Ascending aorta (tissue), 2 donors: ENCODE measurements around the gene SRSF8. TPM values are rescaled to one million over a fixed set of nuclear protein-coding genes. Genes with fewer than 3 reads are reported as not detected.
"Not testable (repeated sequence)": the region's sequence is repeated elsewhere in the genome, so short reads cannot be mapped to it uniquely, and the experiment has no call there.

Experiments
- DNase-seq, 2 donors: peaks; one replicate each; pipeline ENCODE4 v3.0.0-alpha.2; 2019; ENCODE audit warnings: low spot score in 2 of 2
- H3K27ac ChIP-seq, 2 donors: fragments of 200-600 bp; sonication (generic); one replicate each; pipeline ENCODE4 v1.5.1; 2016 to 2017; ENCODE audit warnings: mild to moderate bottlenecking in 1 of 2
- H3K27me3 ChIP-seq: fragments of 200-600 bp; sonication (generic); one replicate; pipeline ENCODE4 v1.5.1; 2017
- H3K36me3 ChIP-seq, 2 donors: fragments of 200-600 bp; sonication (generic); one replicate each; pipeline ENCODE4 v1.5.1; 2016
- H3K4me1 ChIP-seq, 2 donors: fragments of 200-600 bp; sonication (generic); one replicate each; pipeline ENCODE4 v1.5.1; 2016 to 2017; ENCODE audit warnings: mild to moderate bottlenecking in 1 of 2
- H3K4me3 ChIP-seq, 2 donors: fragments of 200-600 bp; sonication (generic); one replicate each; pipeline ENCODE4 v1.5.1; 2016 to 2017; ENCODE audit warnings: mild to moderate bottlenecking in 1 of 2
- H3K9me3 ChIP-seq, 2 donors: fragments of 200-600 bp; sonication (generic); one replicate each; pipeline ENCODE4 v1.5.1; 2016
- intact Hi-C: fragments of 100-400 bp; cut with DNase I; formaldehyde crosslinking; loops from one replicate; pipeline ENCODE4 v1.15.1; 2023
- total RNA-seq: library from RNA; depleted of rRNA; stranded (reverse); fragments of >200 nt; gene quantifications from one replicate; pipeline ENCODE4 v1.1.0, GENCODE V29; 2016
- TF ChIP-seq, protein P1 (sequence below), 3 experiments: fragments of 200-600 bp in 2 of 3; fragments of 450-650 bp in 1 of 3; sonication (generic) in 2 of 3; IDR thresholded peaks; one replicate each; pipeline ENCODE4 v1.5.1; 2016 to 2019; ENCODE audit warnings: antibody characterized with exemption in 3 of 3, mild to moderate bottlenecking in 1 of 3, moderate library complexity in 1 of 3

The SRSF8 gene
- total RNA-seq, 1 donor from 2014 or later: 42.0 TPM

DNA sequence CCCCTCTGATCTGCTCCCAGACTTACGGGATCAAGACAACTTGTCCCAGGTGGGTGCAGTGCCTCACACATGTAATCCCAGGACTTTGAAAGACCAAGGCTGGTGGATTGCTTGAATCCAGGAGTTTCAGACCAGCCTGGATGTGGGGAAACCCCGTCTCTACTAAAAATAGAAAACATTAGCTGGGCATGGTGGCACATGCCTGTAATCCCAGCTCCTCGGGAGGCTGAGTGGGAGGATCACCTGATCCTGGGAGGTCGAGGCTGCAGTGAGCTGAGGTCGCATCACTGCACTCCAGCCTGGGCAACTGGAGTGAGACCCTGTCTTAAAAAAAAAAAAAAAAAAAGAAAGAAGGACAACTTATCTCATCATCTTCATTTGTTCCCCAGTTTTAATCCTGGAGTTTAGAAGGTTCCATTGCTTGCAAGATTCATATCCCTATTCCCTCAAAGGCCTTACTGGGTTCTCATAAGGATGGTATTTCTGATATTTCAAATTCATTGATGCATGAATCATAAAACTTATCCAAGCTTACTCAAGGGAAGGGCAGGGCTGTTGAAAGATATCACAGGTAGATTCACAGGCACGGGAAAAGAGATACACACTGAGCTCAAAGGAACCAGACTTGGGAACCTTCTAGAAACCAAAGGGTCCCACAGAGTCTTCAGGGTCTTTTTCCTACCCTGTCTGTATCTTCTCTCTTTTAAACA lies 37.6 kb downstream of the SRSF8 start:
- DNase-seq: no peak
- H3K4me1 ChIP-seq: peaks cover 13 to 19% of the 10 kb centered on the region in 2 donors
- no peaks in the 10 kb centered on the region for H3K9me3 ChIP-seq
- no peaks in the 10 kb centered on the region for H3K27me3 ChIP-seq
- H3K27ac ChIP-seq: no peak overlapping the region
- TF ChIP-seq, protein P1, sequence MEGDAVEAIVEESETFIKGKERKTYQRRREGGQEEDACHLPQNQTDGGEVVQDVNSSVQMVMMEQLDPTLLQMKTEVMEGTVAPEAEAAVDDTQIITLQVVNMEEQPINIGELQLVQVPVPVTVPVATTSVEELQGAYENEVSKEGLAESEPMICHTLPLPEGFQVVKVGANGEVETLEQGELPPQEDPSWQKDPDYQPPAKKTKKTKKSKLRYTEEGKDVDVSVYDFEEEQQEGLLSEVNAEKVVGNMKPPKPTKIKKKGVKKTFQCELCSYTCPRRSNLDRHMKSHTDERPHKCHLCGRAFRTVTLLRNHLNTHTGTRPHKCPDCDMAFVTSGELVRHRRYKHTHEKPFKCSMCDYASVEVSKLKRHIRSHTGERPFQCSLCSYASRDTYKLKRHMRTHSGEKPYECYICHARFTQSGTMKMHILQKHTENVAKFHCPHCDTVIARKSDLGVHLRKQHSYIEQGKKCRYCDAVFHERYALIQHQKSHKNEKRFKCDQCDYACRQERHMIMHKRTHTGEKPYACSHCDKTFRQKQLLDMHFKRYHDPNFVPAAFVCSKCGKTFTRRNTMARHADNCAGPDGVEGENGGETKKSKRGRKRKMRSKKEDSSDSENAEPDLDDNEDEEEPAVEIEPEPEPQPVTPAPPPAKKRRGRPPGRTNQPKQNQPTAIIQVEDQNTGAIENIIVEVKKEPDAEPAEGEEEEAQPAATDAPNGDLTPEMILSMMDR (IDR thresholded peaks at IDR 0.05): no peak
- no peak overlapping the region for H3K4me3 ChIP-seq
- intact Hi-C loops: no loop called here
- peaks cover 0 to 4% of the 10 kb centered on the region in 2 donors for H3K36me3 ChIP-seq

DNA sequence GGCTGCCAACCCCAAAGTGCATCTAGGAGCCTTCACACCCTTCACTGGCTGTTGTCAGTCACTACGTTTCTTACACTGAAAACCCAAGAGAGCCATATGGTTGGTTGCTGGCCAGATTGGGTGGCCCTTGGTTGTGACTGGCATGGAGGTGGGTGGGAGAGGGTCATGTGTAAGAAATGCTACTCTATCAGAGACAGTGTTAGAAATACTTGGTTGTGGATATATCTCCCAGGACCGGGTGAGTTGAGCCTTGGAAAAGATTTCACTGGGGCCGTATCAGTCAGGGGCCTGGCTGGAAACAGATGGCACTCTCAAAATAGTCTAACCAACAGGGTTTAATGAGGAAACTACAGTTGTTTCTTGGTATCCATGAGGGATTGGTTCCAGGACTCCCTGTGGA lies 38.1 kb downstream of the SRSF8 start:
- no peak overlapping the region for H3K27ac ChIP-seq
- DNase-seq: no peak
- H3K4me1 ChIP-seq: peaks cover 16 to 25% of the 10 kb centered on the region in 2 donors
- H3K36me3 ChIP-seq: peaks cover 0 to 9% of the 10 kb centered on the region in 2 donors
- H3K9me3 ChIP-seq: no peaks in the 10 kb centered on the region
- TF ChIP-seq, protein P1 (IDR thresholded peaks at IDR 0.05): no peak
- H3K27me3 ChIP-seq: no peaks in the 10 kb centered on the region
- no peak overlapping the region for H3K4me3 ChIP-seq
- intact Hi-C loops: loop anchor here (5.0 kb wide), 2 partner anchors 37 to 38 kb away; partner anchors contain the start of gene SRSF8

DNA sequence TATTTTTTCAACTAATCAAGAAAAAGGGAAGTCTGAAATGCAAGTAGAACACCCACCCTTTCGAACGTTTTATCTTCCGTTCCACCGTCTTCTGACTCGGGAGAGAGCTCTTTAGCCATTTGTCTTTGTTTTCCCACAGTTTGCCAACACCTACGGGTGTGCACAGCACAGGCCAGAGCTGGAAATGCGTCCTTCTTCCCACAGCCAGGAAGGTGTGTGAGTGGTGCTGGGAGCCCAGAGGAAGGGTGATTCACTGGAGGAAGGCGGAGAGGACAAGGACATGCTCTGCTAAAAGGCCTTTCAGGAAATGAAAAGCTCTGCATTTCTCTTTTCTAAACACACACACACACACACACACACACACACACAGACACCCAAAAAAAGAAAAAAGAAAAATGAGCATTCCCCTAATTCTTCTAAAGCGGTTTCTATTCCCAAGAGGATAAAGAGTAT lies 41.5 kb downstream of the SRSF8 start:
- Histone ChIP-seq H3K4me3 (peak overlapping the region in 1 of 2 donors; percentile 17), H3K36me3 (peaks cover 0 to 12% of the 10 kb centered on the region in 2 donors), H3K9me3 (no peaks in the 10 kb centered on the region), H3K4me1 (peaks cover 17 to 26% of the 10 kb centered on the region in 2 donors), H3K27me3 (no peaks in the 10 kb centered on the region), H3K27ac (peak overlapping the region; percentile 74 to 81)
- TF ChIP-seq, protein P1 (IDR thresholded peaks at IDR 0.05): no peak
- peak; percentile 12 to 78 for DNase-seq
- intact Hi-C loops: loop anchor here (5.0 kb wide), 2 partner anchors 34 to 41 kb away; partner anchors contain the start of gene SRSF8

DNA sequence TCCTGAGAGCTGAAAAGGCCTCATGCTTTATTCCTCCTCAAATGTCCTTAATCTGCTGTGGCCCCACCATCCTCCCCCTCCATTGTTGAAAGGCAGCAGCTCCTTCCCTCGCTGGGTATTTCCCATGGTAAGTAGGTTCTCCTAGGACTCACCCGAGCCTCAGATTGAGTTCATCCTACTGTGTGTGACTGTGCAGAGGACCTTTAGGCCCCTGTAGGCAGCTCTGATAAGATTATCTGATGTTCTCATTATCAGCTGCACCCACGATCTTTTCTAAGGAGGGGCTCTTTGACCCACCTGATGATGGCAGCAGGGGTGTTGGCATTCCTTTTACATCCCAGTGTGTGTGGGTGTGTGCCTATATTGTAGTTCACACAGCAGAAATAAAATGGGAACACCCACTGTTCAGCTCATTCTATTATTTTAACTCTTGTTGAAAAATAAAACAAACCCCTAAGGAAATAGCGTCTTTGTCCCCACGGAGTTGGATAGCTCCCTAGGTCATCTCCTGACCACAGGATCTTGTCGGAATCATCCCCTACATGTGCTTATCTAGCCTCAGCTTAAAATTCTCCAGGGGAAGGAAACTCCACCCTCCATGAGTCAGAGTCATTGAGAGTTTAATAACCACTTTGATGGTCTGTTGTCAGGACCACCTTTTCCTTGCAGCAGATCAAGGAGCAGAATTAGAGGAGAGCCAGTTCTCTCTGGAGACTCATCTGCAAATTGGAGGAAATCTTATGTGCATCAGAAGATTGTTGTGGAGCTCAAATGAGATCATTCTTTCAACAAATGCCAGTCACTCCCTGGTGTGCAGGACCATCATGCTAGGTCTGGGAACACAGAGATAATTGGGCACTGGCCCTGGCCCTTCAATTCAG lies 42.2 kb downstream of the SRSF8 start:
- no peaks in the 10 kb centered on the region for H3K27me3 ChIP-seq
- TF ChIP-seq, protein P1 (IDR thresholded peaks at IDR 0.05): no peak
- intact Hi-C loops: loop anchor here (5.0 kb wide), 2 partner anchors 33 to 42 kb away; partner anchors contain the start of gene SRSF8
- peaks cover 0 to 12% of the 10 kb centered on the region in 2 donors for H3K36me3 ChIP-seq
- peak overlapping the region in 1 of 2 donors; percentile 17 for H3K4me3 ChIP-seq
- H3K27ac ChIP-seq: peak overlapping the region; percentile 74 to 81
- DNase-seq: no peak
- peaks cover 17 to 26% of the 10 kb centered on the region in 2 donors for H3K4me1 ChIP-seq
- H3K9me3 ChIP-seq: no peaks in the 10 kb centered on the region

DNA sequence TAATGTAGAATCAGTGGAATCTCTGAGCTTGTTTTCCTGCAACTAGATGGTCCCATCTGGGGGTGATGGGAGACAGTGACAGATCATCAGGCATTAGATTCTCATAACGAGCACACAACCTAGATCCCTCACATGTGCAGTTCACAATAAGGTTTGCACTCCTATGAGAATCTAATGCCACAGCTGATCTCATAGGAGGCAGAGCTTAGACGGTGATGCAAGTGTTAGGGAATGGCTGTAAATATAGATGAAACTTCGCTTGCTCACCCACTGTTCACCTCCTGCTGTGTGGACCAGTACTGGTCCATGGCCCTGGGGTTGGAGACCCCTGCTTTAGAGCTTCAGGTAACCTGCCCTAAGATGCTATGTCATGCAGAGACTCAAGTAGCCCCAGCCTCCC lies 44.8 kb downstream of the SRSF8 start:
- intact Hi-C loops, H3K27me3 ChIP-seq, H3K36me3 ChIP-seq, H3K4me3 ChIP-seq, H3K9me3 ChIP-seq, H3K27ac ChIP-seq, DNase-seq: not testable (repeated sequence)
- peaks cover 17 to 26% of the 10 kb centered on the region in 2 donors for H3K4me1 ChIP-seq
